A549 treated with GW870086 at 1 μM for 4 hours (cell line): ENCODE data around the gene ZNF490. TPM values are rescaled to one million over a fixed set of nuclear protein-coding genes. Genes with fewer than 3 reads are reported as not detected.

ENCODE experiments used
- total RNA-seq: library from RNA; stranded (reverse); fragments of 200-300 nt; extraction: Qiagen RNA extraction; gene quantifications from 5 replicates; pipeline ENCODE4 v1.2.3, GENCODE V29; 2022; ENCODE audit warnings: low read depth

The ZNF490 gene
- 0.62 to 1.3 TPM (median 0.79 TPM) in 4 of 5 replicates, not detected in the other for total RNA-seq

GRCh38 chr19:12610540-12611360, at the start of gene ZNF490, which contains the start of gene ZNF791:
TSS of gene ZNF490 (minus strand) at chr19:12610813. CDS start at chr19:12610680, 133 bp downstream.
TSS of gene ZNF791 (plus strand) at chr19:12610920. CDS start at chr19:12611080, 160 bp downstream.

GRCh38 chr19:12551060-12551832, 59.4 kb downstream of the ZNF490 start, which contains the start of gene ZNF564:
TSS of gene ZNF564 (minus strand) at chr19:12551482. CDS start at chr19:12551332, 150 bp downstream.

Other genes starting within 250 kb of the ZNF490 start
- gene ZNF442, start 245.1 kb downstream of the ZNF490 start, total RNA-seq, result not detected in 5 replicates
- gene ZNF799, start 209.5 kb downstream of the ZNF490 start, total RNA-seq, result 1.3 to 2.1 TPM (median 1.7 TPM) in 5 replicates
- gene ZNF443, start 169.8 kb downstream of the ZNF490 start, total RNA-seq, result 0.91 to 1.3 TPM (median 1.0 TPM) in 5 replicates
- gene ZNF709, start 126.0 kb downstream of the ZNF490 start, total RNA-seq, result 0.40 TPM in 1 of 5 replicates, not detected in the others
- 1.1 to 2.9 TPM (median 2.0 TPM) in 5 replicates for gene ZNF564, start 59.3 kb downstream of the ZNF490 start, total RNA-seq
- gene ZNF791, start 107 bp upstream of the ZNF490 start, total RNA-seq, result 3.3 to 6.1 TPM (median 5.5 TPM) in 5 replicates
- gene MAN2B1, start 55.9 kb upstream of the ZNF490 start, total RNA-seq, result 16.3 to 23.1 TPM (median 20.7 TPM) in 5 replicates
- gene WDR83, start 56.0 kb upstream of the ZNF490 start, total RNA-seq, result 8.1 to 11.1 TPM (median 10.0 TPM) in 5 replicates
- gene DHPS, start 71.1 kb upstream of the ZNF490 start, total RNA-seq, result 41.0 to 49.8 TPM (median 46.5 TPM) in 5 replicates
- gene GNG14, start 77.2 kb upstream of the ZNF490 start, total RNA-seq, result not detected in 5 replicates
- 9.5 to 13.2 TPM (median 12.2 TPM) in 5 replicates for gene FBXW9, start 85.8 kb upstream of the ZNF490 start, total RNA-seq
- 25.3 to 34.1 TPM (median 31.2 TPM) in 5 replicates for gene TNPO2, start 113.1 kb upstream of the ZNF490 start, total RNA-seq
- gene TRIR, start 123.9 kb upstream of the ZNF490 start, total RNA-seq, result 169 to 203 TPM (median 185 TPM) in 5 replicates
- gene GET3, start 126.7 kb upstream of the ZNF490 start, total RNA-seq, result 69.5 to 100 TPM (median 92.3 TPM) in 5 replicates
- 0.10 to 0.26 TPM (median 0.22 TPM) in 5 replicates for gene BEST2, start 141.0 kb upstream of the ZNF490 start, total RNA-seq
- gene HOOK2, start 164.7 kb upstream of the ZNF490 start, total RNA-seq, result 9.9 to 11.6 TPM (median 10.9 TPM) in 5 replicates
- 121 to 193 TPM (median 166 TPM) in 5 replicates for gene JUNB, start 180.7 kb upstream of the ZNF490 start, total RNA-seq
- gene PRDX2, start 191.0 kb upstream of the ZNF490 start, total RNA-seq, result 0.40 to 1.1 TPM (median 0.49 TPM) in 5 replicates
- gene THSD8, start 191.3 kb upstream of the ZNF490 start, total RNA-seq, result 7.3 to 16.4 TPM (median 14.3 TPM) in 4 of 5 replicates, not detected in the other
- 34.0 to 49.5 TPM (median 45.5 TPM) in 5 replicates for gene RNASEH2A, start 195.8 kb upstream of the ZNF490 start, total RNA-seq
- 0.15 to 0.56 TPM (median 0.38 TPM) in 4 of 5 replicates, not detected in the other for gene RTBDN, start 223.8 kb upstream of the ZNF490 start, total RNA-seq
- 0.89 to 3.0 TPM (median 2.4 TPM) in 5 replicates for gene MAST1, start 227.7 kb upstream of the ZNF490 start, total RNA-seq